C4-2B (cell line): Measurements from ENCODE around the gene UCHL1.
"Not testable (repeated sequence)": the region's sequence is repeated elsewhere in the genome, so short reads cannot be mapped to it uniquely, and the experiment has no call there.

Experiments
- H3K27ac ChIP-seq: fragments of 450-650 bp; 2 replicates; pipeline ENCODE4 v1.5.1; 2017
- CTCF ChIP-seq: fragments of 450-650 bp; conservative IDR thresholded peaks from 2 replicates; pipeline ENCODE4 v1.5.1; 2017; ENCODE audit warnings: mild to moderate bottlenecking
- ZFX ChIP-seq: fragments of 450-650 bp; IDR thresholded peaks from 2 replicates; pipeline ENCODE4 v1.6.1; 2017

The UCHL1 gene

GRCh38 chr4:41260116-41260733, 3.5 kb downstream of the UCHL1 start:
- no peak overlapping the region for H3K27ac ChIP-seq
- TF ChIP-seq CTCF (no peak), ZFX (no peak)

- no peak for TF ChIP-seq ZFX
- TF ChIP-seq CTCF, result no peak
- H3K27ac ChIP-seq, result no peak overlapping the region
Observed at GRCh38 chr4:41262198-41262597, 5.5 kb downstream of the UCHL1 start.

GRCh38 chr4:41264212-41264611, 7.5 kb downstream of the UCHL1 start:
- H3K27ac ChIP-seq, result no peak overlapping the region
- no peak for TF ChIP-seq CTCF
- TF ChIP-seq ZFX, result no peak

GRCh38 chr4:41267997-41268396, 11.3 kb downstream of the UCHL1 start:
- TF ChIP-seq ZFX (no peak), CTCF (no peak)

GRCh38 chr4:41268721-41269517, 12.2 kb downstream of the UCHL1 start:
- no peak overlapping the region for H3K27ac ChIP-seq
- TF ChIP-seq CTCF, result no peak

More at GRCh38 chr4:41267997-41268396, 11.3 kb downstream of the UCHL1 start:
- no peak overlapping the region for H3K27ac ChIP-seq

- H3K27ac ChIP-seq, result no peak overlapping the region
- no peak for TF ChIP-seq ZFX
- TF ChIP-seq CTCF, result no peak
Observed at GRCh38 chr4:41269682-41270081, 13.0 kb downstream of the UCHL1 start.

- not testable (repeated sequence) for H3K27ac ChIP-seq
Observed at GRCh38 chr4:41275931-41276330, 19.2 kb downstream of the UCHL1 start.

GRCh38 chr4:41280010-41280409, 23.3 kb downstream of the UCHL1 start:
- no peak overlapping the region for H3K27ac ChIP-seq
- TF ChIP-seq CTCF, result no peak
- no peak for TF ChIP-seq ZFX
